ENCODE measurements around the gene DDTL. TPM values are rescaled to one million over a fixed set of nuclear protein-coding genes. Genes with fewer than 3 reads are reported as not detected.
"Not testable (repeated sequence)": the region's sequence is repeated elsewhere in the genome, so short reads cannot be mapped to it uniquely, and the experiment has no call there.

DDTL gene
- 1 to 10 TPM; 7.6 to 9.7 (median 8.0) TPM for polyA plus RNA-seq (ENCODE audit: insufficient read length in 3 of 3)
- long read RNA-seq, donor 1: 0 reads
- long read RNA-seq, donor 2, partial matches to known transcripts: 6 of 7 reads
- long read RNA-seq, donor 2, other reads (novel, unspliced or antisense): 0 of 7 reads
- long read RNA-seq, donor 3, partial matches to known transcripts: 0 of 2 reads
- long read RNA-seq, donor 3, other reads (novel, unspliced or antisense): 0 of 2 reads
- long read RNA-seq, donor 4, partial matches to known transcripts: 30 of 336 reads
- long read RNA-seq, donor 4, other reads (novel, unspliced or antisense): 306 of 336 reads
- long read RNA-seq, donor 5, partial matches to known transcripts: 5 of 5 reads
- long read RNA-seq, donor 5, other reads (novel, unspliced or antisense): 0 of 5 reads
- long read RNA-seq, donor 6, partial matches to known transcripts: 34 of 237 reads
- long read RNA-seq, donor 6, other reads (novel, unspliced or antisense): 203 of 237 reads
- long read RNA-seq, donor 7, partial matches to known transcripts: 57 of 396 reads
- long read RNA-seq, donor 7, other reads (novel, unspliced or antisense): 337 of 396 reads
- long read RNA-seq, donor 8, partial matches to known transcripts: 13 of 576 reads
- long read RNA-seq, donor 8, other reads (novel, unspliced or antisense): 562 of 576 reads
- long read RNA-seq, donor 9: 0 reads
- long read RNA-seq, donor 10, partial matches to known transcripts: 0 of 1 reads
- long read RNA-seq, donor 10, other reads (novel, unspliced or antisense): 0 of 1 reads
- long read RNA-seq, donor 11, partial matches to known transcripts: 25 of 270 reads
- long read RNA-seq, donor 11, other reads (novel, unspliced or antisense): 244 of 270 reads
- long read RNA-seq, donor 12: 0 reads
- long read RNA-seq, donor 13, partial matches to known transcripts: 17 of 30 reads
- long read RNA-seq, donor 13, other reads (novel, unspliced or antisense): 13 of 30 reads
- long read RNA-seq, donor 14, partial matches to known transcripts: 63 of 361 reads
- long read RNA-seq, donor 14, other reads (novel, unspliced or antisense): 298 of 361 reads
- long read RNA-seq, donor 15, partial matches to known transcripts: 14 of 97 reads
- long read RNA-seq, donor 15, other reads (novel, unspliced or antisense): 83 of 97 reads
- long read RNA-seq, donor 16, partial matches to known transcripts: 102 of 715 reads
- long read RNA-seq, donor 16, other reads (novel, unspliced or antisense): 612 of 715 reads

DNA sequence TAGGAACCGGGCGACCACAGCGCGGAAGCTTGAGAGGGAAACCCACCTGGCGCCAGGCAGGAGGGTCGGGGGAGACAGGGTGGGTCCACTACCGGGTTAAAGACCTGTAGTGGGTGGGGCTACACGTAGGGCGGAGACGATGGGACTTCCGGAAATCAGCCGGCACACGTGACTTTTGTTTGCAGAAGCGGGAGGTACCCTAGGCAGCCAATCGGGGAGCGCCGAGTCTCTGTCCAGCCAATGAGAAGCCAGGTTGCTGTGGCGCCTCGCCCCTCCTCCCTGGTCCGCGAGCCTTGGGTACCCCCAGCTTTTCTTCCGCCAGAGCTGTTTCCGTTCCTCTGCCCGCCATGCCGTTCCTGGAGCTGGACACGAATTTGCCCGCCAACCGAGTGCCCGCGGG, at the start of gene DDTL:
Gene DDTL, plus strand, starts transcription at position 321 of the 400 bp plus-strand sequence. Its CDS starts 27 bp downstream, at position 348.
- not testable (repeated sequence) for DNase-seq (ENCODE audit: extremely low read depth in 1 of 11, low read depth in 9 of 11, low spot score in 4 of 11)

GRCh38 chr22:23920267-23920611, 46.4 kb upstream of the DDTL start:
- DNase-seq (ENCODE audit: extremely low read depth in 1 of 11, low read depth in 9 of 11, low spot score in 4 of 11): not testable (repeated sequence)

DNA sequence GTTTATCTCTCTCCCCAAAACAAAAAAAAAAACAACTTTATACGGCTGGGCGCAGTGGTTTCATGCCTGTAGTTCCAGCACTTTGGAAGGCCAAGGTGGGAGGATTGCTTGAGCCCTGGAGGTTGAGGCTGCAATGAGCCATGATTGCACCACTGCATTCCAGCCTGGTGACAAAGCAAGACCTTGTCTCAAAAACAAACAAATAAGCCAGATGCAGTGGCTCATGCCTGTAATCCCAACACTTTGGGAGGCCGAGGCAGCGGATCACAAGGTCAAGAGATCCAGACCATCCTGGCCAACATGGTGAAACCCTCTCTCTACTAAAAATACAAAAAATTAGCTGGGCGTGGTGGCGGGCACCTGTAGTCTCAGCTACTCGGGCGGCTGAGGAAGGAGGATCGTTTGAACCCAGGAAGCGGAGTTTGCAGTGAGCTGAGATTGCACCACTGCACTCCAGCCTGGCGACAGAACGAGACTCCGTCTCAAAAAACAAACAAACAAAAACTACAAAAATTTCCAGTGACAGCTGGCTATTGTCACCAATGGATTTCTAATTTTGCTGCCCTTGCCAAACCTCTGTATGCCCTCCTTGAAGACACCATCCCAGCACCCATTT, 45.0 kb upstream of the DDTL start:
- not testable (repeated sequence) for DNase-seq (ENCODE audit: extremely low read depth in 1 of 11, low read depth in 9 of 11, low spot score in 4 of 11)

DNA sequence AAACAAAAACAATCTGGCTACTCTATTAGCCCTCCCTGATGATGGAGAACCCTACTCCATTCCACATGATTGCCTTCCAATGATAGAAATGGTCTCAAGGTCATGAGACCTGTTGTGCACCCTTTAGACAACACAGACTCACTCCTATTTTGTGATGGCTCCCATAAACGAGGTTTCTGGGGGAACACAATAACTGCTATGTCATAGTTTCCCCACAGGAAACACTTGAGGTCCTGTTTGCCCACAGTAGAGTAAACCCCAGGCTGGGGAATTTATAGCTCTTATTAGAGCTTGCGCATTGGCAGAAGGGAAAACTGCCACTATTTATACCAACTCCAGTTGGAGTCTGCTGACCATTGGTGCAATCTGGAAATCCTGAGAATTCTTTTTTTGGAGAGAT, 43.8 kb upstream of the DDTL start:
- no peak for DNase-seq (ENCODE audit: extremely low read depth in 1 of 11, low read depth in 9 of 11, low spot score in 4 of 11)

GRCh38 chr22:23925020-23925606, 41.6 kb upstream of the DDTL start:
- DNase-seq (ENCODE audit: extremely low read depth in 1 of 11, low read depth in 9 of 11, low spot score in 4 of 11): no peak

- no peak for DNase-seq (ENCODE audit: extremely low read depth in 1 of 11, low read depth in 9 of 11, low spot score in 4 of 11)
These were observed 40.1 kb upstream of the DDTL start for GRCh38 chr22:23926561-23926960.

DNA sequence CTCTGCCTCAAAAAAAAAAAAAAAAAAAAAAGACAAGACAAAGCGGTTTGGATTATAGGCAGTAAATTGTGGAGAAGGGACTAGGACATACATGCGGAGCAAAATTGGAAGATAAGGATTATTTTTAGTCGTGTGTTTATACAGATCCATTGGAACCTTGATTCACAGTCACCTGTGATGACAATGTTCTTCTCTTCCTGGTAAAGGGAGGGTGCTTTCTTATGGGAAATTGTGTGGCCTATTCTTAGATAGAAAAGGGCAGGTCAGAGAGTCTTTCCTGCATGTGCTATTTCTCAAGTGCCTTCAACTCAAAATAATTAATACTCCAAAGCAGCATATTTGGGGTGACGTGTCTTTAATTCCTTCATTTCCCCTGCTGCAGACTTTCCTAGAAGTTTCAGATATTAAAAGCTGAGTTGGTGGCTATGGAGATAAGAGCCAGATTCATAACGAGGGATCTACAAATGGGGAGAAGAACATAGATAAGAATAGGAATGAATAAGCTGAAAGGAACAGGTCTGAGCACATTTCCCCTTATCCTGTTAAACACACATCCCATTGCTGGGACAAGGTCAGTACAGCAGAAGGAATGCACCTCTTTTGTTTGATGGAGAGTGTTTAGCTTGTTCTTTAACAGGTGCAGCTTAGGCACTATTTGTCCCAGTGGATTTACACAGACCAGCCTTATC, 28.2 kb upstream of the DDTL start:
- DNase-seq (ENCODE audit: extremely low read depth in 1 of 11, low read depth in 9 of 11, low spot score in 4 of 11): no peak

- no peak for DNase-seq (ENCODE audit: extremely low read depth in 1 of 11, low read depth in 9 of 11, low spot score in 4 of 11)
These were observed 27.7 kb upstream of the DDTL start for GRCh38 chr22:23939017-23939357.

- not testable (repeated sequence) for DNase-seq (ENCODE audit: extremely low read depth in 1 of 11, low read depth in 9 of 11, low spot score in 4 of 11)
These were observed 26.5 kb upstream of the DDTL start for GRCh38 chr22:23940166-23940565.

- DNase-seq (ENCODE audit: extremely low read depth in 1 of 11, low read depth in 9 of 11, low spot score in 4 of 11): not testable (repeated sequence)
These were observed 19.3 kb upstream of the DDTL start for GRCh38 chr22:23947391-23947790.

DNA sequence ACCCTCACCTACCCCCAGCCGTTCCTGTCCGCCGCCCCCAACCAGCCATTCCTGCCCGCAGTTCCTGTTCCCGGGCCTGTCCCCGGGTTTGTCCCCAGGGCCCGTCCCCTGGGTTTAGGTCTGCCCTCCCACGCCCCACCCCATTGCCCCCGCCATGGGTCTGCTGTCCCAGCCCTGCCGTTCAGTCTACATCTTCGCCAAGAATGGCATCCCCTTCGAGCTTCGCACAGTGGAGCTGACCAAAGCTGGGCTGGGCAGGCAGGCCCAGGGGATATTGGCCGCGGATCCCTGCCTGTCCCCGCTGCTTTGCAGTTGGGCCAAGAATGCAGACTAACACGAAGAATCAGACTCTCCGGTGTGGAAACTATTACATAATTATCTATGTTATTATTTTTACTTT, 16.9 kb upstream of the DDTL start:
- not testable (repeated sequence) for DNase-seq (ENCODE audit: extremely low read depth in 1 of 11, low read depth in 9 of 11, low spot score in 4 of 11)

DNA sequence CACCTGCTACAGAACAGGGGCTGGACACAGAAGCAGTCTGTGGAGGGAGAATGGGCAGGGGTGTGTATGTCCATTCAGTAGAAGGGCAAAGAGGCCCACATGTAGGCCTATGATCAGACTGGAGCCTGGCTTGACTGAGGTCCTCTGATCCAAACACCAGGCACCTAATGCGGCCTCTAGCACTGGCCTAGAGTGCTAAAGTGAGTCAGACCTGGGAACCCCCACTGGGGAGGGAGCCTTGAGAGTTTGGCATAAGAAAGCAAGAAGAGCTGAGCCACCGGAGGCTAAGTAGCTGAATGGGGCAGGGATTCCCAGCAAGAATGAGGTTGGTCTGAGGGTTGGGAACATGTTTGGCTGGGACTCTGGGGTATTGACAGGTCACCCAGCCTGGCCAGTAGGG, 15.3 kb upstream of the DDTL start:
- DNase-seq (ENCODE audit: extremely low read depth in 1 of 11, low read depth in 9 of 11, low spot score in 4 of 11): not testable (repeated sequence)

GRCh38 chr22:23952794-23953405, 13.8 kb upstream of the DDTL start:
- DNase-seq (ENCODE audit: extremely low read depth in 1 of 11, low read depth in 9 of 11, low spot score in 4 of 11): not testable (repeated sequence)

GRCh38 chr22:23953485-23953884, 13.2 kb upstream of the DDTL start:
- not testable (repeated sequence) for DNase-seq (ENCODE audit: extremely low read depth in 1 of 11, low read depth in 9 of 11, low spot score in 4 of 11)

- not testable (repeated sequence) for DNase-seq (ENCODE audit: extremely low read depth in 1 of 11, low read depth in 9 of 11, low spot score in 4 of 11)
These were observed 12.3 kb upstream of the DDTL start for GRCh38 chr22:23954193-23954990.

- not testable (repeated sequence) for DNase-seq (ENCODE audit: extremely low read depth in 1 of 11, low read depth in 9 of 11, low spot score in 4 of 11)
These were observed 11.7 kb upstream of the DDTL start for GRCh38 chr22:23954991-23955305.

DNA sequence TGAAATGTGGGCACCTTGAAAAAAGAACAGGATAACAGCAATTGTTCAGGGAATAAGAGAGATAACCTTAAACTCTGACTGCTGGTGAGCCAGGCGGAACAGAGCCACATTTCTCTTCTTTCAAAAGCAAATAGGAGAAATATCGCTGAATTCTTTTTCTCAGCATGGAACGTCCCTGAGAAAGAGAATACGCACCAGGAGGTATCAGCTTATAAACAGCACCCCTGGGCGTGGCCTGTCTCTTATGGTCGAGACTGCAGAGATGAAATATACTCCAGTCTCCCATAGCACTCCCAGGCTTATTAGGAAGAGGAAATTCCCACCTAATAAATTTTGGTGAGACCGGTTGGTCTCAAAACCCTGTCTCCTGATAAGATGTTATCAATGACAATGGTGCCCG, 10.8 kb upstream of the DDTL start:
- DNase-seq (ENCODE audit: extremely low read depth in 1 of 11, low read depth in 9 of 11, low spot score in 4 of 11): not testable (repeated sequence)
